ENCODE data around the gene CDC14B. TPM values are rescaled to one million over a fixed set of nuclear protein-coding genes. Genes with fewer than 3 reads are reported as not detected.

The CDC14B gene
- total and polyA plus RNA-seq, 2 donors (not counting 1 experiment from before 2014, with no cell fraction given): 2.8 to 8.5 TPM

DNA sequence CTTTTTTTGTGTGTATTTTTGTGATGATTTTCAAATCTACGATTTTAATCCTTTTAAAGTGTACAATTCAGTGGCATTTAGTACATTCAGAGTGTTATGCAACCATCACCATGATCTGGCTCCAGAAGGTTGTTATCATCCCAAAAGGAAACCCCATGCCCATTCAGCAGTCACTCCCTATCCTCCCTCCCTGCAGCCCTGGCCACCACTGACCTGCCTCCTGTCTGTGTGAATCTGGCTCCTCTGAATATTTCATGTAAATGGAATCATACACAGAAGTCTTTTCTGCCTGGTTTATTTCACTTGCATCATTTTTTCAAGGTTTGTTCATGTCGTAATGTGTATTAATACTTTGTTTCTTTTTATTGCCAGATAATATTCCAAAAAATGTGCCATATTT lies 137.2 kb downstream of the CDC14B start:
- H3K4me1 ChIP-seq (ENCODE audit: control insufficient read depth in 2 of 2, insufficient read depth in 2 of 2, low read length in 2 of 2): peaks cover 4 to 9% of the 10 kb centered on the region in 2 donors
- WGBS (ENCODE audit: insufficient coverage): no CpG with 5 or more reads among the region's 2 CpGs
- no peak overlapping the region for H3K4me2 ChIP-seq (replicated peaks; ENCODE audit: low read depth, low read length, poor library complexity, severe bottlenecking)
- Mint-ChIP-seq H3K4me3 (no peak overlapping the region), H3K9me3 (ENCODE audit: insufficient read depth) (no peaks in the 10 kb centered on the region), H3K4me1 (peaks cover 23% of the 10 kb centered on the region), H3K27ac (no peak overlapping the region), H3K27me3 (no peaks in the 10 kb centered on the region)
- H3K36me3 ChIP-seq (replicated peaks in 1 of 2; ENCODE audit: control extremely low read depth in 1 of 2, control insufficient read depth in 1 of 2, extremely low read depth in 1 of 2, insufficient read depth in 2 of 2, low read length in 1 of 2): no peaks in the 10 kb centered on the region
- DNase-seq: no peak
- H4K20me1 ChIP-seq (ENCODE audit: control insufficient read depth, insufficient read depth, low read length, poor library complexity, severe bottlenecking): no peaks in the 10 kb centered on the region
- H3K27me3 ChIP-seq (replicated peaks in 1 of 4; ENCODE audit: control extremely low read depth in 1 of 4, control insufficient read depth in 3 of 4, insufficient read depth in 4 of 4, low read length in 3 of 4): no peaks in the 10 kb centered on the region
- no peaks in the 10 kb centered on the region for H3K79me2 ChIP-seq (ENCODE audit: control insufficient read depth, insufficient read depth, low read length)
- no peak overlapping the region for H3K27ac ChIP-seq (ENCODE audit: low read length in 2 of 2)
- no peak overlapping the region for H3K4me3 ChIP-seq (ENCODE audit: control extremely low read depth in 1 of 5, extremely low read depth in 1 of 5, insufficient read depth in 1 of 5, low read depth in 2 of 5, low read length in 4 of 5)
- CTCF ChIA-PET: interaction anchor here (1.2 kb wide), 1 partner anchor 163 kb away, joined by 3 read pairs; no protein-coding TSS in a partner anchor
- no peak for ATAC-seq (ENCODE audit: low read depth)
- H3K9ac ChIP-seq (ENCODE audit: low read length): no peak overlapping the region
- no peak overlapping the region for H2AFZ ChIP-seq (ENCODE audit: insufficient read depth, low read depth, low read length, poor library complexity, severe bottlenecking)
- intact Hi-C loops (cut with micrococcal nuclease): no loop called here
- POLR2A ChIA-PET: interaction anchor here (0.6 kb wide), 1 partner anchor 12 kb away, joined by 3 read pairs; no protein-coding TSS in a partner anchor
- H3K9me3 ChIP-seq (ENCODE audit: control extremely low read depth in 1 of 3, control insufficient read depth in 2 of 3, insufficient read depth in 1 of 3, low read length in 2 of 3): no peaks in the 10 kb centered on the region
- TF ChIP-seq, protein P1, sequence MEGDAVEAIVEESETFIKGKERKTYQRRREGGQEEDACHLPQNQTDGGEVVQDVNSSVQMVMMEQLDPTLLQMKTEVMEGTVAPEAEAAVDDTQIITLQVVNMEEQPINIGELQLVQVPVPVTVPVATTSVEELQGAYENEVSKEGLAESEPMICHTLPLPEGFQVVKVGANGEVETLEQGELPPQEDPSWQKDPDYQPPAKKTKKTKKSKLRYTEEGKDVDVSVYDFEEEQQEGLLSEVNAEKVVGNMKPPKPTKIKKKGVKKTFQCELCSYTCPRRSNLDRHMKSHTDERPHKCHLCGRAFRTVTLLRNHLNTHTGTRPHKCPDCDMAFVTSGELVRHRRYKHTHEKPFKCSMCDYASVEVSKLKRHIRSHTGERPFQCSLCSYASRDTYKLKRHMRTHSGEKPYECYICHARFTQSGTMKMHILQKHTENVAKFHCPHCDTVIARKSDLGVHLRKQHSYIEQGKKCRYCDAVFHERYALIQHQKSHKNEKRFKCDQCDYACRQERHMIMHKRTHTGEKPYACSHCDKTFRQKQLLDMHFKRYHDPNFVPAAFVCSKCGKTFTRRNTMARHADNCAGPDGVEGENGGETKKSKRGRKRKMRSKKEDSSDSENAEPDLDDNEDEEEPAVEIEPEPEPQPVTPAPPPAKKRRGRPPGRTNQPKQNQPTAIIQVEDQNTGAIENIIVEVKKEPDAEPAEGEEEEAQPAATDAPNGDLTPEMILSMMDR (IDR thresholded peaks at IDR 0.05): no peak
- TF ChIP-seq EZH2 (IDR thresholded peaks at IDR 0.05; ENCODE audit: borderline replicate concordance, insufficient read depth, low read depth, low read length, poor library complexity, severe bottlenecking): no peak

DNA sequence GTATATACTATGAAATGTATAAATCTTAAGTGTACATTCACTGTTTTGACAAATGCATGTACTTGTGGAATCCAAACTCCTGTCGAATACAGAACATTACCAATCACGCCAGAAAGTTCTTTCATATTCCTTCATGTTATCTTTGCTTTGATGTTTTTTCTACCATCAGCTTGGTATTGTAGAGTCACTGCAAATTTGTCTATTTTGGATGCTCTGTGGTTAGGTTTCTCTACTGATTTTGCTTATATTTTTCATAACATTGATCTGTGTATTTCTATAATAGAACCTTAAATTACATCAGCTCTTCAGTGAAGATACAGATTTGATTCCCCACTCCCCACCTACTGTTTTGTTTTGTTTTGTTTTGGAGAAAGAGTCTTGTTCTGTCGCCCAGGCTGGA lies 138.9 kb downstream of the CDC14B start:
- Histone ChIP-seq H2AFZ (ENCODE audit: insufficient read depth, low read depth, low read length, poor library complexity, severe bottlenecking) (no peak overlapping the region), H3K9me3 (ENCODE audit: control extremely low read depth in 1 of 3, control insufficient read depth in 2 of 3, insufficient read depth in 1 of 3, low read length in 2 of 3) (no peaks in the 10 kb centered on the region)

More for the DNA sequence above, 138.9 kb downstream of the CDC14B start:
- no CpG with 5 or more reads among the region's 3 CpGs for WGBS (ENCODE audit: insufficient coverage)
- no peaks in the 10 kb centered on the region for H4K20me1 ChIP-seq (ENCODE audit: control insufficient read depth, insufficient read depth, low read length, poor library complexity, severe bottlenecking)
- no peak for ATAC-seq (ENCODE audit: low read depth)
- H3K4me3 ChIP-seq (ENCODE audit: control extremely low read depth in 1 of 5, extremely low read depth in 1 of 5, insufficient read depth in 1 of 5, low read depth in 2 of 5, low read length in 4 of 5): no peak overlapping the region
- H3K4me3 Mint-ChIP-seq: no peak overlapping the region
- no peak overlapping the region for H3K27ac Mint-ChIP-seq
- H3K4me2 ChIP-seq (replicated peaks; ENCODE audit: low read depth, low read length, poor library complexity, severe bottlenecking): no peak overlapping the region
- ChIA-PET CTCF (no interaction called here), POLR2A (interaction anchor here (0.7 kb wide), 1 partner anchor 28 kb away, joined by 4 read pairs; no protein-coding TSS in a partner anchor)
- no peaks in the 10 kb centered on the region for H3K27me3 ChIP-seq (replicated peaks in 1 of 4; ENCODE audit: control extremely low read depth in 1 of 4, control insufficient read depth in 3 of 4, insufficient read depth in 4 of 4, low read length in 3 of 4)
- DNase-seq: no peak
- no peak overlapping the region for H3K9ac ChIP-seq (ENCODE audit: low read length)
- no peaks in the 10 kb centered on the region for H3K36me3 ChIP-seq (replicated peaks in 1 of 2; ENCODE audit: control extremely low read depth in 1 of 2, control insufficient read depth in 1 of 2, extremely low read depth in 1 of 2, insufficient read depth in 2 of 2, low read length in 1 of 2)
- peaks cover 23% of the 10 kb centered on the region for H3K4me1 Mint-ChIP-seq
- H3K27ac ChIP-seq (ENCODE audit: low read length in 2 of 2): no peak overlapping the region
- H3K27me3 Mint-ChIP-seq: no peaks in the 10 kb centered on the region
- H3K79me2 ChIP-seq (ENCODE audit: control insufficient read depth, insufficient read depth, low read length): no peaks in the 10 kb centered on the region
- intact Hi-C loops (cut with micrococcal nuclease): no loop called here
- H3K4me1 ChIP-seq (ENCODE audit: control insufficient read depth in 2 of 2, insufficient read depth in 2 of 2, low read length in 2 of 2): peaks cover 4 to 9% of the 10 kb centered on the region in 2 donors
- no peak for TF ChIP-seq EZH2 (IDR thresholded peaks at IDR 0.05; ENCODE audit: borderline replicate concordance, insufficient read depth, low read depth, low read length, poor library complexity, severe bottlenecking)
- TF ChIP-seq, protein P1 (IDR thresholded peaks at IDR 0.05): no peak
- H3K9me3 Mint-ChIP-seq (ENCODE audit: insufficient read depth): no peaks in the 10 kb centered on the region

Measured in B cell (primary cell).